Measurements from ENCODE around the gene ALLC. TPM values are rescaled to one million over a fixed set of nuclear protein-coding genes. Genes with fewer than 3 reads are reported as not detected.

The ALLC gene
- polyA plus RNA-seq, 1 of the 3 experiments (the other 2 are of a cell fraction) = not detected

- no peaks in the 10 kb centered on the region for H4K20me1 ChIP-seq (ENCODE audit: insufficient read depth)
- no peaks in the 10 kb centered on the region for H3K9me2 ChIP-seq
- no peak overlapping the region for H3K4me2 ChIP-seq
- H3K36me3 ChIP-seq (replicated peaks in 1 of 2; ENCODE audit: control insufficient read depth in 1 of 2, insufficient read depth in 2 of 2, low read length in 1 of 2) = no peaks in the 10 kb centered on the region
- H2AFZ ChIP-seq (ENCODE audit: low read depth) = no peak overlapping the region
- no peak overlapping the region for H3K9ac ChIP-seq
- no peak for TF ChIP-seq FOSL2 (IDR thresholded peaks at IDR 0.05; ENCODE audit: borderline replicate concordance, low read depth)
- TF ChIP-seq RAD21 (IDR thresholded peaks at IDR 0.05; ENCODE audit: low read length) = no peak
- TF ChIP-seq, protein P1, sequence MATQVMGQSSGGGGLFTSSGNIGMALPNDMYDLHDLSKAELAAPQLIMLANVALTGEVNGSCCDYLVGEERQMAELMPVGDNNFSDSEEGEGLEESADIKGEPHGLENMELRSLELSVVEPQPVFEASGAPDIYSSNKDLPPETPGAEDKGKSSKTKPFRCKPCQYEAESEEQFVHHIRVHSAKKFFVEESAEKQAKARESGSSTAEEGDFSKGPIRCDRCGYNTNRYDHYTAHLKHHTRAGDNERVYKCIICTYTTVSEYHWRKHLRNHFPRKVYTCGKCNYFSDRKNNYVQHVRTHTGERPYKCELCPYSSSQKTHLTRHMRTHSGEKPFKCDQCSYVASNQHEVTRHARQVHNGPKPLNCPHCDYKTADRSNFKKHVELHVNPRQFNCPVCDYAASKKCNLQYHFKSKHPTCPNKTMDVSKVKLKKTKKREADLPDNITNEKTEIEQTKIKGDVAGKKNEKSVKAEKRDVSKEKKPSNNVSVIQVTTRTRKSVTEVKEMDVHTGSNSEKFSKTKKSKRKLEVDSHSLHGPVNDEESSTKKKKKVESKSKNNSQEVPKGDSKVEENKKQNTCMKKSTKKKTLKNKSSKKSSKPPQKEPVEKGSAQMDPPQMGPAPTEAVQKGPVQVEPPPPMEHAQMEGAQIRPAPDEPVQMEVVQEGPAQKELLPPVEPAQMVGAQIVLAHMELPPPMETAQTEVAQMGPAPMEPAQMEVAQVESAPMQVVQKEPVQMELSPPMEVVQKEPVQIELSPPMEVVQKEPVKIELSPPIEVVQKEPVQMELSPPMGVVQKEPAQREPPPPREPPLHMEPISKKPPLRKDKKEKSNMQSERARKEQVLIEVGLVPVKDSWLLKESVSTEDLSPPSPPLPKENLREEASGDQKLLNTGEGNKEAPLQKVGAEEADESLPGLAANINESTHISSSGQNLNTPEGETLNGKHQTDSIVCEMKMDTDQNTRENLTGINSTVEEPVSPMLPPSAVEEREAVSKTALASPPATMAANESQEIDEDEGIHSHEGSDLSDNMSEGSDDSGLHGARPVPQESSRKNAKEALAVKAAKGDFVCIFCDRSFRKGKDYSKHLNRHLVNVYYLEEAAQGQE (IDR thresholded peaks at IDR 0.05; ENCODE audit: low read depth, low read length) = no peak
- TF ChIP-seq, protein P2, sequence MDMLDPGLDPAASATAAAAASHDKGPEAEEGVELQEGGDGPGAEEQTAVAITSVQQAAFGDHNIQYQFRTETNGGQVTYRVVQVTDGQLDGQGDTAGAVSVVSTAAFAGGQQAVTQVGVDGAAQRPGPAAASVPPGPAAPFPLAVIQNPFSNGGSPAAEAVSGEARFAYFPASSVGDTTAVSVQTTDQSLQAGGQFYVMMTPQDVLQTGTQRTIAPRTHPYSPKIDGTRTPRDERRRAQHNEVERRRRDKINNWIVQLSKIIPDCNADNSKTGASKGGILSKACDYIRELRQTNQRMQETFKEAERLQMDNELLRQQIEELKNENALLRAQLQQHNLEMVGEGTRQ (IDR thresholded peaks at IDR 0.05; ENCODE audit: borderline replicate concordance, low read depth, low read length) = no peak
- no peak for TF ChIP-seq ELF1 (IDR thresholded peaks at IDR 0.05)
- TF ChIP-seq RXRA (IDR thresholded peaks at IDR 0.05; ENCODE audit: borderline replicate concordance, low read depth) = no peak
- TF ChIP-seq SMC3 (IDR thresholded peaks at IDR 0.05; ENCODE audit: low read depth, low read length) = no peak
- TF ChIP-seq CTCF (IDR thresholded peaks at IDR 0.05) = no peak
- TF ChIP-seq YY1 (IDR thresholded peaks at IDR 0.05; ENCODE audit: low read depth) = no peak
- TF ChIP-seq, protein P3, sequence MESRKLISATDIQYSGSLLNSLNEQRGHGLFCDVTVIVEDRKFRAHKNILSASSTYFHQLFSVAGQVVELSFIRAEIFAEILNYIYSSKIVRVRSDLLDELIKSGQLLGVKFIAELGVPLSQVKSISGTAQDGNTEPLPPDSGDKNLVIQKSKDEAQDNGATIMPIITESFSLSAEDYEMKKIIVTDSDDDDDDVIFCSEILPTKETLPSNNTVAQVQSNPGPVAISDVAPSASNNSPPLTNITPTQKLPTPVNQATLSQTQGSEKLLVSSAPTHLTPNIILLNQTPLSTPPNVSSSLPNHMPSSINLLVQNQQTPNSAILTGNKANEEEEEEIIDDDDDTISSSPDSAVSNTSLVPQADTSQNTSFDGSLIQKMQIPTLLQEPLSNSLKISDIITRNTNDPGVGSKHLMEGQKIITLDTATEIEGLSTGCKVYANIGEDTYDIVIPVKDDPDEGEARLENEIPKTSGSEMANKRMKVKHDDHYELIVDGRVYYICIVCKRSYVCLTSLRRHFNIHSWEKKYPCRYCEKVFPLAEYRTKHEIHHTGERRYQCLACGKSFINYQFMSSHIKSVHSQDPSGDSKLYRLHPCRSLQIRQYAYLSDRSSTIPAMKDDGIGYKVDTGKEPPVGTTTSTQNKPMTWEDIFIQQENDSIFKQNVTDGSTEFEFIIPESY (IDR thresholded peaks at IDR 0.05; ENCODE audit: borderline replicate concordance, low read depth) = no peak
- no peak for TF ChIP-seq EZH2phosphoT487 (IDR thresholded peaks at IDR 0.05; ENCODE audit: borderline replicate concordance, low read depth)
- TF ChIP-seq, protein P4, sequence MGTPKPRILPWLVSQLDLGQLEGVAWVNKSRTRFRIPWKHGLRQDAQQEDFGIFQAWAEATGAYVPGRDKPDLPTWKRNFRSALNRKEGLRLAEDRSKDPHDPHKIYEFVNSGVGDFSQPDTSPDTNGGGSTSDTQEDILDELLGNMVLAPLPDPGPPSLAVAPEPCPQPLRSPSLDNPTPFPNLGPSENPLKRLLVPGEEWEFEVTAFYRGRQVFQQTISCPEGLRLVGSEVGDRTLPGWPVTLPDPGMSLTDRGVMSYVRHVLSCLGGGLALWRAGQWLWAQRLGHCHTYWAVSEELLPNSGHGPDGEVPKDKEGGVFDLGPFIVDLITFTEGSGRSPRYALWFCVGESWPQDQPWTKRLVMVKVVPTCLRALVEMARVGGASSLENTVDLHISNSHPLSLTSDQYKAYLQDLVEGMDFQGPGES (IDR thresholded peaks at IDR 0.05; ENCODE audit: low read depth, low read length) = no peak
- no peak for TF ChIP-seq GABPA (IDR thresholded peaks at IDR 0.05; ENCODE audit: low read depth)
- H3K79me2 ChIP-seq (ENCODE audit: insufficient read depth) = no peaks in the 10 kb centered on the region
- no peaks in the 10 kb centered on the region for H3K9me3 ChIP-seq
- CTCF ChIA-PET = interaction anchor here (0.8 to 1.1 kb wide), 3 partner anchors 10 to 104 kb away, joined by 3 to 6 read pairs (median 3); no protein-coding TSS in a partner anchor
- peaks cover 0 to 16% of the 10 kb centered on the region in 2 experiments; a peak in 1 of 4 replicates for H3K4me1 ChIP-seq (ENCODE audit: control insufficient read depth in 1 of 2, insufficient read depth in 2 of 2, low read depth in 1 of 2, low read length in 1 of 2)
- no peak for DNase-seq
- no peaks in the 10 kb centered on the region for H3F3A ChIP-seq (replicated peaks; ENCODE audit: insufficient read depth)
- POLR2A ChIA-PET = no interaction called here
- WGBS (ENCODE audit: low lambda C conversion rate) = 83% methylated on average over 34 of the region's 36 CpGs
- H3K27ac ChIP-seq (ENCODE audit: low read depth in 2 of 2, low read length in 1 of 2) = no peak overlapping the region
- no peaks in the 10 kb centered on the region for H3K27me3 ChIP-seq (ENCODE audit: insufficient read depth)
- no peak overlapping the region for H3K4me3 ChIP-seq (ENCODE audit: low read depth in 2 of 2, low read length in 1 of 2)
Observed at GRCh38 chr2:3656762-3657721, 958 bp upstream of the ALLC start.
